H9 (cell line): ENCODE measurements around the gene F11R. TPM values are rescaled to one million over a fixed set of nuclear protein-coding genes. Genes with fewer than 3 reads are reported as not detected.
A peak's percentile ranks its signal among the peaks of the same experiment; 100 is the strongest.

ENCODE experiments used
- DNase-seq: peaks from one replicate; pipeline ENCODE4 v3.0.0-alpha.2; 2017
- H2AFZ ChIP-seq: one replicate; pipeline ENCODE4 v1.6.1; 2013; ENCODE audit warnings: mild to moderate bottlenecking, low read length, control low read depth, moderate library complexity
- H2AK5ac ChIP-seq: 2 replicates; pipeline ENCODE4 v1.6.1; 2013; ENCODE audit warnings: low read length, control low read depth, mixed read lengths; ENCODE audit not compliant: insufficient read length
- H2BK120ac ChIP-seq: one replicate; pipeline ENCODE4 v1.6.1; 2013; ENCODE audit warnings: low read depth, mild to moderate bottlenecking, low read length, control low read depth, inconsistent platforms; ENCODE audit not compliant: poor library complexity, severe bottlenecking
- H2BK12ac ChIP-seq: 2 replicates; pipeline ENCODE4 v1.6.1; 2013; ENCODE audit warnings: low read length, control low read depth, mixed read lengths, low read depth; ENCODE audit not compliant: insufficient read length
- H2BK15ac ChIP-seq: 2 replicates; pipeline ENCODE4 v1.6.1; 2013; ENCODE audit warnings: low read depth, low read length, control low read depth
- H2BK20ac ChIP-seq: one replicate; pipeline ENCODE4 v1.6.1; 2013; ENCODE audit warnings: low read depth, mild to moderate bottlenecking, low read length, control low read depth, inconsistent platforms; ENCODE audit not compliant: poor library complexity, severe bottlenecking
- H2BK5ac ChIP-seq: 2 replicates; pipeline ENCODE4 v1.6.1; 2013; ENCODE audit warnings: low read length, control low read depth, mixed read lengths; ENCODE audit not compliant: insufficient read length
- H3K14ac ChIP-seq: 2 replicates; pipeline ENCODE4 v1.6.1; 2013; ENCODE audit warnings: low read length, control low read depth; ENCODE audit not compliant: insufficient read depth
- H3K18ac ChIP-seq: 2 replicates; pipeline ENCODE4 v1.6.1; 2013; ENCODE audit warnings: low read depth, mild to moderate bottlenecking, mixed read lengths, low read length, control low read depth; ENCODE audit not compliant: insufficient read length
- H3K23ac ChIP-seq: 2 replicates; pipeline ENCODE4 v1.6.1; 2013; ENCODE audit warnings: low read length, control low read depth, mixed read lengths, low read depth; ENCODE audit not compliant: insufficient read length
- H3K23me2 ChIP-seq: 2 replicates; pipeline ENCODE4 v1.6.1; 2013; ENCODE audit warnings: low read depth, mild to moderate bottlenecking, mixed read lengths, low read length, control low read depth; ENCODE audit not compliant: insufficient read length, poor library complexity, severe bottlenecking
- H3K27ac ChIP-seq: 2 replicates; pipeline ENCODE4 v1.5.1; 2013; ENCODE audit warnings: low read length, control low read depth, mixed read lengths, low read depth; ENCODE audit not compliant: insufficient read length
- H3K27me3 ChIP-seq: 2 replicates; pipeline ENCODE4 v1.6.1; 2013; ENCODE audit warnings: low read length, control low read depth, inconsistent platforms; ENCODE audit not compliant: insufficient read depth
- H3K4ac ChIP-seq: 2 replicates; pipeline ENCODE4 v1.6.1; 2013; ENCODE audit warnings: low read depth, mild to moderate bottlenecking, control low read depth, inconsistent platforms, low read length, moderate library complexity
- H3K4me1 ChIP-seq: 2 replicates; pipeline ENCODE4 v1.6.1; 2013; ENCODE audit warnings: low read length, control low read depth, inconsistent platforms; ENCODE audit not compliant: insufficient read depth
- H3K4me2 ChIP-seq: 2 replicates; pipeline ENCODE4 v1.6.1; 2013; ENCODE audit warnings: low read length, control low read depth, mixed read lengths; ENCODE audit not compliant: insufficient read length, insufficient read depth
- H3K56ac ChIP-seq: 2 replicates; pipeline ENCODE4 v1.6.1; 2013; ENCODE audit warnings: low read depth, mild to moderate bottlenecking, mixed read lengths, low read length, control low read depth; ENCODE audit not compliant: insufficient read length
- H3K79me1 ChIP-seq: 2 replicates; pipeline ENCODE4 v1.6.1; 2013; ENCODE audit warnings: low read depth, mild to moderate bottlenecking, moderate library complexity, low read length, control low read depth, inconsistent platforms; ENCODE audit not compliant: insufficient read depth, poor library complexity, severe bottlenecking
- H3K79me2 ChIP-seq: 2 replicates; pipeline ENCODE4 v1.6.1; 2013; ENCODE audit warnings: low read length, control low read depth, inconsistent platforms; ENCODE audit not compliant: insufficient read depth
- H3K9ac ChIP-seq: 2 replicates; pipeline ENCODE4 v1.6.1; 2013; ENCODE audit warnings: low read length, control low read depth, mixed read lengths; ENCODE audit not compliant: insufficient read length; ENCODE audit errors: extremely low read depth
- H3K9me3 ChIP-seq: one replicate; pipeline ENCODE4 v1.6.1; 2013; ENCODE audit warnings: low read depth, low read length, inconsistent platforms; ENCODE audit not compliant: control insufficient read depth
- H3T11ph ChIP-seq: one replicate; pipeline ENCODE4 v1.6.1; 2013; ENCODE audit warnings: mild to moderate bottlenecking, low read length, control low read depth, inconsistent platforms
- H4K20me1 ChIP-seq: one replicate; pipeline ENCODE4 v1.6.1; 2013; ENCODE audit not compliant: control insufficient read depth, insufficient read length, insufficient read depth
- H4K5ac ChIP-seq: 2 replicates; pipeline ENCODE4 v1.6.1; 2013; ENCODE audit warnings: low read depth, mild to moderate bottlenecking, mixed read lengths, low read length, control low read depth; ENCODE audit not compliant: insufficient read length
- H4K8ac ChIP-seq: replicated peaks from 2 replicates; pipeline ENCODE4 v1.6.1; 2013; ENCODE audit warnings: low read length, control low read depth, mixed read lengths, low read depth; ENCODE audit not compliant: insufficient read length
- H4K91ac ChIP-seq: 2 replicates; pipeline ENCODE4 v1.6.1; 2013; ENCODE audit warnings: low read depth, mild to moderate bottlenecking, moderate library complexity, mixed read lengths, low read length, control low read depth; ENCODE audit not compliant: insufficient read length
- H3K27ac Mint-ChIP-seq, 3 experiments: 2 replicates in 2 of 3; 3 replicates in 1 of 3; pipeline ENCODE4 v1.8.0; 2020 to 2021; ENCODE audit warnings: mixed read lengths in 3 of 3, mild to moderate bottlenecking in 1 of 3, moderate library complexity in 1 of 3
- H3K27me3 Mint-ChIP-seq: 2 replicates; pipeline ENCODE4 v1.8.0; 2021; ENCODE audit warnings: low read depth, mild to moderate bottlenecking, moderate library complexity, mixed read lengths
- H3K36me3 Mint-ChIP-seq, 3 experiments: 2 replicates in 2 of 3; 3 replicates in 1 of 3; pipeline ENCODE4 v1.8.0; 2020 to 2021; ENCODE audit warnings: low read depth in 3 of 3, mixed read lengths in 3 of 3; ENCODE audit not compliant: insufficient read depth in 1 of 3
- H3K4me1 Mint-ChIP-seq, 2 experiments: 2 replicates each; pipeline ENCODE4 v1.8.0; 2020; ENCODE audit warnings: mixed read lengths in 2 of 2
- H3K4me3 Mint-ChIP-seq, 2 experiments: 2 replicates in 1 of 2; 3 replicates in 1 of 2; pipeline ENCODE4 v1.8.0; 2020 to 2021; ENCODE audit warnings: mild to moderate bottlenecking in 2 of 2, mixed read lengths in 2 of 2, moderate library complexity in 1 of 2
- H3K9me3 Mint-ChIP-seq, 2 experiments: 2 replicates in 1 of 2; 3 replicates in 1 of 2; pipeline ENCODE4 v1.8.0; 2020; ENCODE audit warnings: mild to moderate bottlenecking in 2 of 2, mixed read lengths in 2 of 2, moderate library complexity in 1 of 2
- CTCF ChIP-seq: fragments of 200-600 bp; sonication (generic); conservative IDR thresholded peaks from 3 replicates; pipeline ENCODE4 v1.8.0; 2021; ENCODE audit warnings: antibody characterized with exemption, mild to moderate bottlenecking
- WGBS: extraction: QIAGEN DNeasy Blood & Tissue Kit; methylation state at CpG from one replicate; pipeline ENCODE4 v1.1.7; 2013; ENCODE audit warnings: missing lambda C conversion rate, low lambda C conversion rate, mixed read lengths; ENCODE audit not compliant: insufficient read length; ENCODE audit errors: extremely low coverage; 5-methylcytosine and 5-hydroxymethylcytosine counted together
- total RNA-seq: library from RNA; stranded (reverse); gene quantifications from 2 replicates; pipeline ENCODE4 v1.2.1, GENCODE V29; 2021

F11R gene
- total RNA-seq, 1 experiment from 2014 or later: 174 TPM

GRCh38 chr1:161039546-161039945 is 18.6 kb upstream of the F11R start:
- no peak for DNase-seq
- Mint-ChIP-seq H3K9me3 (no peaks in the 10 kb centered on the region; a peak in 1 of 5 replicates), H3K4me3 (peak overlapping the region; percentile 57 to 82), H3K27me3 (no peaks in the 10 kb centered on the region; the same call in 1 of the 2 replicates), H3K36me3 (peaks cover 32 to 49% (median 40%) of the 10 kb centered on the region in 3 experiments; a peak in 6 of 7 replicates), H3K4me1 (peaks cover 22 to 39% of the 10 kb centered on the region in 2 experiments), H3K27ac (peak overlapping the region in 1 of 3 experiments; percentile 74; a peak in 1 of 7 replicates)
- Histone ChIP-seq H4K8ac (no peak overlapping the region), H3K27ac (no peak overlapping the region), H3K23me2 (peaks cover 8% of the 10 kb centered on the region), H2BK12ac (no peak overlapping the region), H2AFZ (no peak overlapping the region), H2BK120ac (no peak overlapping the region), H2BK15ac (no peak overlapping the region), H2AK5ac (no peak overlapping the region), H4K91ac (no peak overlapping the region), H3K9ac (no peak overlapping the region), H3K14ac (no peak overlapping the region), H4K5ac (no peak overlapping the region), H3K23ac (no peak overlapping the region), H3K79me2 (peaks cover 3% of the 10 kb centered on the region; the same call in 1 of the 2 replicates), H3K9me3 (no peaks in the 10 kb centered on the region), H3K27me3 (no peaks in the 10 kb centered on the region), H2BK20ac (no peak overlapping the region), H3K4me1 (peaks cover 2% of the 10 kb centered on the region), H3K18ac (no peak overlapping the region), H3K4ac (no peak overlapping the region), H3T11ph (no peak overlapping the region), H3K56ac (no peak overlapping the region), H4K20me1 (no peaks in the 10 kb centered on the region), H2BK5ac (no peak overlapping the region), H3K4me2 (no peak overlapping the region), H3K79me1 (no peaks in the 10 kb centered on the region)
- TF ChIP-seq CTCF: no peak
- no CpG with 5 or more reads among the region's 5 CpGs for WGBS
